Effector memory CD4-positive, alpha-beta T cell (primary cell): ENCODE data around the gene MVP.

ENCODE experiments used
- DNase-seq, 3 donors: peaks; one replicate each; pipeline ENCODE4 v3.0.0-alpha.2; 2020
- H3K27ac ChIP-seq: 2 replicates; pipeline ENCODE4 v1.7.0; 2013; ENCODE audit warnings: mild to moderate bottlenecking, low read length, moderate library complexity; ENCODE audit not compliant: insufficient read depth, poor library complexity, severe bottlenecking
- H3K27me3 ChIP-seq: replicated peaks from 2 replicates; pipeline ENCODE4 v1.7.0; 2013; ENCODE audit warnings: mild to moderate bottlenecking, low read length; ENCODE audit not compliant: insufficient read depth, control insufficient read depth, poor library complexity, severe bottlenecking
- H3K36me3 ChIP-seq: 2 replicates; pipeline ENCODE4 v1.7.0; 2013; ENCODE audit warnings: mild to moderate bottlenecking, low read length, moderate library complexity; ENCODE audit not compliant: control insufficient read depth, insufficient read depth
- H3K4me1 ChIP-seq: 2 replicates; pipeline ENCODE4 v1.7.0; 2013; ENCODE audit warnings: low read length, mild to moderate bottlenecking; ENCODE audit not compliant: control insufficient read depth, insufficient read depth, poor library complexity, severe bottlenecking
- H3K4me3 ChIP-seq: 2 replicates; pipeline ENCODE4 v1.7.0; 2013; ENCODE audit warnings: low read length, low read depth, mild to moderate bottlenecking; ENCODE audit not compliant: insufficient read depth, poor library complexity, severe bottlenecking
- H3K9me3 ChIP-seq: 2 replicates; pipeline ENCODE4 v1.7.0; 2013; ENCODE audit warnings: mild to moderate bottlenecking, low read length, moderate library complexity; ENCODE audit not compliant: control insufficient read depth

Gene MVP

DNA sequence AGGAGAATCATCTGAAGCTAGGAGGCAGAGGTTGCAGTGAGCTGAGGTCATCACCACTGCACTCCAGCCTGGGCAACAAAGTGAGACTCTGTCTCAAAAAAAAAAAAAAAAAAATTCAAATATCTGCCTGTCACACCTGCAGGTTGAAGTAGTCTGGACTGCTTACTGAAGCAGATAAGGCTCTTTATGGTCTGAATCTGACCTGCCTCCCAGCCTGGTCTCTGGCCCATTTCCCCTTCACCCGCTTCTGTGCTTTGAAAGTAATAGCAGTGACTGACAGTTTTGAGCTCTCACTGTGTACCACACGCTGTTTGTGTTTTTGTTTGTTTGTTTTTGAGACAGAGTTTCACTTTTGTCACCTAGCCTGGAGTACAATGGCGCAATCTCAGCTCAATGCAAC, 73.3 kb downstream of the MVP start:
- H3K4me3 ChIP-seq = no peak overlapping the region
- H3K4me1 ChIP-seq = no peaks in the 10 kb centered on the region

GRCh38 chr16:29894352-29894751, 74.1 kb downstream of the MVP start:
- no peak overlapping the region for H3K4me3 ChIP-seq
- H3K27ac ChIP-seq = no peak overlapping the region
- H3K4me1 ChIP-seq = peaks cover 5% of the 10 kb centered on the region
- H3K9me3 ChIP-seq = no peaks in the 10 kb centered on the region
- no peaks in the 10 kb centered on the region for H3K36me3 ChIP-seq
- no peak for DNase-seq
- H3K27me3 ChIP-seq = peaks cover 25% of the 10 kb centered on the region

More for the DNA sequence above, 73.3 kb downstream of the MVP start:
- no peaks in the 10 kb centered on the region for H3K9me3 ChIP-seq
- no peak overlapping the region for H3K27ac ChIP-seq
- H3K27me3 ChIP-seq = peaks cover 17% of the 10 kb centered on the region
- no peak for DNase-seq
- no peaks in the 10 kb centered on the region for H3K36me3 ChIP-seq

DNA sequence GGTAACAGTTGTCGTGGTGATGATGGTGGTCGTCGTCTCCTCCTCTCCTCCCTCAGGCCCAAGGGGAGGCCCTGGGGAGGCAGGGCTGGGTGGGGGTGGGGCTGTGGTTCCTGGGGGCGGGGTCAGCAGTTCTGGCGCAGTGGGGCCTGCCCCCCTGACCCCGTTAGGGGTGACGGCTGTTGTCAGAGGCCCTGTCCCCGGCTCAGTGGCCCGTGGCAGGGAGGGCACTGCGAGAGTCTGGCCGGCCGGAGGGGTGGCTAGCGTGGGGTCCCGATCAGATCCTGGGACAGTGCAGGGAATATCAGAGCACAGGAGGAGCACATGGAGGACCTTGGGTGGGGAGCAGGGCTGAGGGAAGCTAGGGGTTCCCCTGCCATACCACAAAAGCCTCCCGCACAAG, 76.6 kb downstream of the MVP start:
- Histone ChIP-seq H3K9me3 (no peaks in the 10 kb centered on the region), H3K27me3 (peaks cover 26% of the 10 kb centered on the region), H3K4me3 (no peak overlapping the region), H3K4me1 (peaks cover 15% of the 10 kb centered on the region), H3K27ac (no peak overlapping the region), H3K36me3 (no peaks in the 10 kb centered on the region)
- DNase-seq = no peak

DNA sequence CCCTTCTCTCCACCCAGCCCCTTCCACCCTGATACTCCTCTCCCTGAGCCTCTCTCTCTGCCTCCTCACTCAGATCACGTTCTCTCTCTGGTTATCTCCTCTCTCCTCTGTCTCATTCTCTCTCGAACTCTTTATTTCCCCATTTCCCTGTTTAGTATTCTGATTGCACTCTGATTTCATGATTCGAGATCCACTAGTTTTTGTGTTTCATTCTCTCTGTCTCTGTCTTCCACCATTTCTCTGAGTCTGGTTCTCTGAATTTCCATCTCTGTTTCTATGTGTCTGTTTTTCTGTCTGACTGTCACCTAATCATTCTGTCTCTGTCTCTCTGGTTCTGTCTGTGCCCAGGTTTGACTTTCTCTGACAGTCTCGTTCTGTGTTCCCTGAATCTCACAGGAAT, 77.1 kb downstream of the MVP start:
- no peak overlapping the region for H3K27ac ChIP-seq
- peaks cover 15% of the 10 kb centered on the region for H3K4me1 ChIP-seq
- no peak overlapping the region for H3K4me3 ChIP-seq
- no peak for DNase-seq
- no peaks in the 10 kb centered on the region for H3K36me3 ChIP-seq
- H3K27me3 ChIP-seq = peaks cover 26% of the 10 kb centered on the region
- H3K9me3 ChIP-seq = no peaks in the 10 kb centered on the region
